ENCODE results near the gene TSLP. TPM values are rescaled to one million over a fixed set of nuclear protein-coding genes. Genes with fewer than 3 reads are reported as not detected.

Gene TSLP
- total RNA-seq, 4 donors from 2014 or later, result 1.8 TPM; not detected in 3

DNA sequence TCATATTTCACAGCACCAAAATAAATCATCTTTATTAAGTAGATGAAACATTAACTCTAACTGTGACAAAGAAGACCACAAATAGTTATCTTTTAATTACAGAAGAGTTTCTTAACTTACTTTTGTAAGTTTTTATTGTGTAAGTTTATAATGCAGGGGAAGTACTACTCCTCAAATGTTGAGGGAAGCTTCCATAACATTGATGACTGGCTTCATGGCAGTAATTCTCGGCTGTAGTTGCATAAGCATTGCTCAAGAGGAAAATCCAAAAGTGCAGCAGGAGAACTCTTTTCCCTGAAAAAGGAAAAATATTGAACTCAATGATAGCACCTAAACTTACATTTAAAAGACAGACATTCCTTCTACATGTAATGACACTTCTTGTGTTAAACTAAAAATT is 4.6 kb downstream of the TSLP start:
- WGBS, 2 donors, result 55 to 65% methylated on average over 1 of the region's 1 CpG
- Histone ChIP-seq H3K36me3 (no peaks in the 10 kb centered on the region), H3K27ac (no peak overlapping the region), H3K4me3 (no peak overlapping the region), H3K4me1 (peaks cover 0 to 30% (median 4%) of the 10 kb centered on the region in 4 donors), H3K27me3 (peaks cover 0 to under 1% of the 10 kb centered on the region in 2 donors), H3K9me3 (no peaks in the 10 kb centered on the region)
- no peak for DNase-seq (ENCODE audit: low spot score in 2 of 2)
- TF ChIP-seq EP300 (IDR thresholded peaks at IDR 0.05), result no peak
- TF ChIP-seq, protein P1, sequence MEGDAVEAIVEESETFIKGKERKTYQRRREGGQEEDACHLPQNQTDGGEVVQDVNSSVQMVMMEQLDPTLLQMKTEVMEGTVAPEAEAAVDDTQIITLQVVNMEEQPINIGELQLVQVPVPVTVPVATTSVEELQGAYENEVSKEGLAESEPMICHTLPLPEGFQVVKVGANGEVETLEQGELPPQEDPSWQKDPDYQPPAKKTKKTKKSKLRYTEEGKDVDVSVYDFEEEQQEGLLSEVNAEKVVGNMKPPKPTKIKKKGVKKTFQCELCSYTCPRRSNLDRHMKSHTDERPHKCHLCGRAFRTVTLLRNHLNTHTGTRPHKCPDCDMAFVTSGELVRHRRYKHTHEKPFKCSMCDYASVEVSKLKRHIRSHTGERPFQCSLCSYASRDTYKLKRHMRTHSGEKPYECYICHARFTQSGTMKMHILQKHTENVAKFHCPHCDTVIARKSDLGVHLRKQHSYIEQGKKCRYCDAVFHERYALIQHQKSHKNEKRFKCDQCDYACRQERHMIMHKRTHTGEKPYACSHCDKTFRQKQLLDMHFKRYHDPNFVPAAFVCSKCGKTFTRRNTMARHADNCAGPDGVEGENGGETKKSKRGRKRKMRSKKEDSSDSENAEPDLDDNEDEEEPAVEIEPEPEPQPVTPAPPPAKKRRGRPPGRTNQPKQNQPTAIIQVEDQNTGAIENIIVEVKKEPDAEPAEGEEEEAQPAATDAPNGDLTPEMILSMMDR (IDR thresholded peaks at IDR 0.05), result no peak
- no peak for TF ChIP-seq POLR2A (IDR thresholded peaks at IDR 0.05)

DNA sequence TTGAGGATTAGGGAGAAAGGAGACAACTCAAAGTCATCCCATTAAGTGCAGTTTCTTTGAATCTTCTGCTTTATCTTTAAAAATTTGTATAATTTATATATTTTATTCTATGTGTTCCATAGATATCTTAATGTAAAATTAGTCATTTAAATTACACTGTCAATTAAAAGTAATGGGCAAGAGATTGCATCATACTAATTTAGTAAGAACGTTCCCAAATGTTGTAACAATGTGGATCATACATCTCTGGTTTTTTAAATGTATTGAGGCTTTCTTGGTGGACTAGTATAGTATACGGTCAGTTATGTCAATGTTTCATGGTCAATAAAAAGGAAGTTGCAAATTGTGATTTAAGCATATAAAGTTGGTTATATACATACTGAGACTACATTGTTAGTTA is 6.2 kb downstream of the TSLP start:
- DNase-seq (ENCODE audit: low spot score in 2 of 2), result no peak
- no peaks in the 10 kb centered on the region for H3K9me3 ChIP-seq
- no peaks in the 10 kb centered on the region for H3K36me3 ChIP-seq
- no peak overlapping the region for H3K4me3 ChIP-seq
- 70 to 82% methylated on average over 2 of the region's 2 CpGs for WGBS, 2 donors
- H3K27ac ChIP-seq, result no peak overlapping the region
- H3K4me1 ChIP-seq, result peaks cover 0 to 23% (median 3%) of the 10 kb centered on the region in 4 donors
- TF ChIP-seq POLR2A (IDR thresholded peaks at IDR 0.05) (no peak), EP300 (IDR thresholded peaks at IDR 0.05) (no peak)
- TF ChIP-seq, protein P1 (IDR thresholded peaks at IDR 0.05), result no peak
- H3K27me3 ChIP-seq, result no peaks in the 10 kb centered on the region

DNA sequence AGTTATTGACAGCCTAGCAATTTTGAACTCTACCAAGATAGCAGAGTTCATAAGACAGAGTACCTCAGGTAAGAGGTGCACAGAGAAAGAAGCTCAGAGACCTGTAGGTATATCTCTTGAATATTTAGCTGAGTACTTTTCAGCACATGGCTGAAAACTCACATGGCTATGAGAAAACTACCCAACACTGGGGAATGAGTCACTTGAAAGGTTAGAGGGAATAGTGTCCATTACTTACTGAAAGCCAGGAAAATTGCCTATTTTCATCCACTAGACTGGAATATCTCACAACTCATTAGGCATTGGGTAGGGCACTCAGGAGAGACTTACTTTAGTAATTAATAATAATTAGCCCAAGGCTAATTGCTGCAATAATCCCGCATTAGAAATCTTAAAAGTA is 8.3 kb downstream of the TSLP start:
- Histone ChIP-seq H3K27me3 (no peaks in the 10 kb centered on the region), H3K4me3 (no peak overlapping the region), H3K4me1 (peaks cover 0 to 6% (median 0%) of the 10 kb centered on the region in 4 donors), H3K36me3 (no peaks in the 10 kb centered on the region), H3K27ac (no peak overlapping the region), H3K9me3 (no peaks in the 10 kb centered on the region)
- WGBS, 2 donors, result 81 to 90% methylated on average over 1 of the region's 1 CpG
- TF ChIP-seq EP300 (IDR thresholded peaks at IDR 0.05) (no peak), POLR2A (IDR thresholded peaks at IDR 0.05) (no peak)
- TF ChIP-seq, protein P1 (IDR thresholded peaks at IDR 0.05), result no peak
- no peak for DNase-seq (ENCODE audit: low spot score in 2 of 2)

DNA sequence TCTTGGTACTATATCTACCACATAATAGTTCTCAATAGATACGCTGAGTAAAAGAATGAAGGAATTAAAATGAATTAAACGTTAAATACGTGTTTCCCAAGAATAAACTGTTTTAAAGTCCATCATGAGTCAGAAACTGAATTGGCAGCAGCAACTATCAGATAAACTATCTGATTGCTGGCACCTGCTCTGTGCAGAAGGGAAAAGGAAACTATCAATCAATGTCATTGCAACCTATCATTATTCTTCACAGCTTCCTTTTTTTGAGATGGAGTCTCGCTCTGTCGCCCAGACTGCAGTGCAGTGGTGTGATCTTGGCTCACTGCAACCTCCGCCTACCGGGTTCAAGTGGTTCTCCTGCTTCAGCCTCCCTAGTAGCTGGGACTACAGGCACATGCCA is 11.8 kb downstream of the TSLP start:
- Histone ChIP-seq H3K36me3 (no peaks in the 10 kb centered on the region), H3K4me1 (no peaks in the 10 kb centered on the region), H3K4me3 (no peak overlapping the region), H3K27me3 (no peaks in the 10 kb centered on the region), H3K9me3 (no peaks in the 10 kb centered on the region), H3K27ac (no peak overlapping the region)
- TF ChIP-seq EP300 (IDR thresholded peaks at IDR 0.05) (no peak), POLR2A (IDR thresholded peaks at IDR 0.05) (no peak)
- TF ChIP-seq, protein P1 (IDR thresholded peaks at IDR 0.05), result no peak
- WGBS, 2 donors, result 80 to 83% methylated on average over 7 of the region's 7 CpGs
- no peak for DNase-seq (ENCODE audit: low spot score in 2 of 2)

DNA sequence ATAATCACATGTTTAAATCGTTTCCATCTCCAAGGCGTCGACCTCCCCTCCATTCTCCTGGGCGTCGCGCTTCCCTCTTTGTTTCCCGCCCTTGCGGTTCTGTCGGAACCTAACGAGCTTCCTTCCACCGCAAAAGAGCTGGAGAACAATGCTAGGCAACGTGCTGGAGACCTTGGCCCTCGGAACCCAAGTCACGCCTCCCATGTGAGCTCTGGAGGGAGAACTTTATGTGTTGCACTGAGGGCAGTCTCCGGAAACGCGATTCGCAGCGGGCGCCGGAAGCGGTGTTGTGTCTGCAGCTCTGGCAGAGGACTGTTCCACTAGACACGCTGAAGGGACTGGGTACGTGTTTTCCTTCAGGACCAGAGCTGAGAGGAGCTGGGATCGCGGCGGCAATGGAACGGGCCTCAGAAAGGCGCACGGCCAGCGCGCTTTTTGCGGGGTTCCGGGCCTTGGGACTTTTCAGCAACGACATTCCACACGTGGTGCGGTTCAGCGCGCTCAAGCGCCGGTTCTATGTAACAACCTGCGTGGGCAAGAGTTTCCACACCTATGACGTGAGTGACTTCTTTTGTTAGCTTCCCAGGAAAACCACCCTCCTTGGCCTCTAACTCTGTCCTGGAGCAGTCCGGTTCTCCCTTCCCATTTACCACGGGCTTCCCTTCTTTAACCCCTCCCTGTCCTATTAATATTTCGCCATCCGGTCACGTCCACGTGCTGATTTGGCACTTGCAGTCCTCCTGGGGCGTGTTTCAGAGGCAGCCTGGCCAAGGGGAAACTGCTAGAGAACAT is 20.7 kb downstream of the TSLP start, which contains the start of gene WDR36:
Gene WDR36 (plus strand): TSS at position 287 of the 792 bp plus-strand sequence. CDS start 109 bp downstream, at position 396.
- Histone ChIP-seq H3K36me3 (peaks cover 0 to 14% (median 0%) of the 10 kb centered on the region in 3 donors), H3K9me3 (no peaks in the 10 kb centered on the region), H3K4me1 (peaks cover 0 to 29% (median 9%) of the 10 kb centered on the region in 4 donors), H3K27ac (peak within 1 kb of the TSS; percentile 32 to 88 (median 79)), H3K4me3 (peak within 1 kb of the TSS; percentile 61 to 94 (median 80)), H3K27me3 (no peaks in the 10 kb centered on the region)
- DNase-seq (ENCODE audit: low spot score in 2 of 2), result peak; percentile 74 to 80
- TF ChIP-seq POLR2A (IDR thresholded peaks at IDR 0.05) (peak; percentile 8 to 21), EP300 (IDR thresholded peaks at IDR 0.05) (peak in 1 of 2 donors; percentile 90)
- TF ChIP-seq, protein P1 (IDR thresholded peaks at IDR 0.05), result peak in 1 of 5 experiments; percentile 26
- 1% methylated on average over 50 of the region's 50 CpGs for WGBS, 2 donors
